Fibroblast of lung (primary cell): ENCODE data around the gene SLC25A41. TPM values are rescaled to one million over a fixed set of nuclear protein-coding genes. Genes with fewer than 3 reads are reported as not detected.

Experiments used
- DNase-seq, 2 donors: peaks; one replicate each; pipeline versions ENCODE4 v3.0.0 to v3.0.0-alpha.2; 2010; ENCODE audit warnings: low read depth in 2 of 2
- H2AFZ ChIP-seq: 2 replicates; pipeline ENCODE4 v1.5.1; 2012; ENCODE audit warnings: low read length, control low read depth, inconsistent platforms
- H3K27ac ChIP-seq: 2 replicates; pipeline ENCODE4 v1.5.1; 2011; ENCODE audit warnings: low read length, control low read depth; ENCODE audit not compliant: insufficient read depth
- H3K27me3 ChIP-seq: 2 replicates; pipeline ENCODE4 v1.5.1; 2011; ENCODE audit warnings: mild to moderate bottlenecking, low read length; ENCODE audit not compliant: control insufficient read depth, insufficient read depth
- H3K36me3 ChIP-seq: 2 replicates; pipeline ENCODE4 v1.5.1; 2011; ENCODE audit warnings: low read length; ENCODE audit not compliant: control insufficient read depth, insufficient read depth
- H3K4me1 ChIP-seq: 2 replicates; pipeline ENCODE4 v1.5.1; 2011; ENCODE audit warnings: low read length; ENCODE audit not compliant: control insufficient read depth, insufficient read depth; ENCODE audit errors: extremely low read depth
- H3K4me2 ChIP-seq: 2 replicates; pipeline ENCODE4 v1.5.1; 2011; ENCODE audit warnings: low read length, control low read depth; ENCODE audit not compliant: insufficient read depth; ENCODE audit errors: extremely low read depth
- H3K4me3 ChIP-seq, 4 experiments: fragments of 200-600 bp in 1 of 4; sonication (generic) in 1 of 4; replicated peaks in 1 of 4; 2 replicates each; pipeline ENCODE4 v1.5.1; 2011 to 2016; ENCODE audit warnings: low read length in 4 of 4, low read depth in 3 of 4, mild to moderate bottlenecking in 3 of 4, control low read depth in 2 of 4, inconsistent platforms in 1 of 4, mixed read lengths in 1 of 4; ENCODE audit not compliant: insufficient read depth in 1 of 4; ENCODE audit errors: control extremely low read depth in 1 of 4
- H3K79me2 ChIP-seq: 2 replicates; pipeline ENCODE4 v1.5.1; 2012; ENCODE audit warnings: mild to moderate bottlenecking, low read length, inconsistent platforms; ENCODE audit not compliant: control insufficient read depth, insufficient read depth
- H3K9ac ChIP-seq: 2 replicates; pipeline ENCODE4 v1.5.1; 2011; ENCODE audit warnings: mild to moderate bottlenecking, low read length, control low read depth; ENCODE audit not compliant: insufficient read depth
- H3K9me3 ChIP-seq: 2 replicates; pipeline ENCODE4 v1.5.1; 2012; ENCODE audit warnings: low read depth, low read length; ENCODE audit not compliant: control insufficient read depth, insufficient read depth
- H4K20me1 ChIP-seq: 2 replicates; pipeline ENCODE4 v1.5.1; 2011; ENCODE audit warnings: low read length; ENCODE audit not compliant: control insufficient read depth, insufficient read depth; ENCODE audit errors: extremely low read depth
- CTCF ChIP-seq, 2 donors: IDR thresholded peaks in 1 of 2; conservative IDR thresholded peaks in 1 of 2; 1 replicate in 1 of 2; 2 replicates in 1 of 2; pipeline ENCODE4 v1.5.1; 2011 to 2012; ENCODE audit warnings: low read length in 2 of 2, control low read depth in 1 of 2, inconsistent platforms in 1 of 2, low read depth in 1 of 2, mild to moderate bottlenecking in 1 of 2
- EZH2 ChIP-seq: IDR thresholded peaks from 2 replicates; pipeline ENCODE4 v1.5.1; 2012; ENCODE audit warnings: low read length, control low read depth, mild to moderate bottlenecking; ENCODE audit errors: missing control alignments
- polyA plus RNA-seq, 2 donors: library from polyadenylated mRNA; depleted of rRNA in 1 of 2; stranded (reverse) in 1 of 2; unstranded in 1 of 2; fragments of >200 nt; gene quantifications; 2 replicates each; pipeline ENCODE4 v1.2.1, GENCODE V29; 2011 to 2012; ENCODE audit warnings: missing spikeins in 1 of 2
- total RNA-seq: library from RNA; depleted of rRNA; stranded (reverse); fragments of >200 nt; gene quantifications from 2 replicates; pipeline ENCODE4 v1.2.1, GENCODE V29; 2014

The SLC25A41 gene
- total and polyA plus RNA-seq, 2 donors (not counting 1 experiment from before 2014, with no cell fraction given): under 0.01 TPM; not detected in 1

GRCh38 chr19:6393074-6393982 is 40.2 kb downstream of the SLC25A41 start, which contains the start of gene GTF2F1:
Gene GTF2F1 (minus strand): TSS chr19:6393164. CDS start chr19:6392995, 169 bp downstream.
- H3K4me2 ChIP-seq: peak within 1 kb of the TSS; percentile 99
- peak; percentile 93 to 97 for DNase-seq
- H3K79me2 ChIP-seq: peaks cover 19% of the 10 kb centered on the region
- H3K4me3 ChIP-seq: peak within 1 kb of the TSS; percentile 66 to 94 (median 84)
- TF ChIP-seq CTCF (conservative IDR thresholded peaks at IDR 0.05 in 1 of 2, IDR thresholded peaks at IDR 0.05 in 1 of 2; ENCODE audit: low read depth in 1 of 2, low read length in 2 of 2) (peak in 1 of 2 donors; percentile 21), EZH2 (no peak)
- H3K27ac ChIP-seq: peak within 1 kb of the TSS; percentile 94
- peak within 1 kb of the TSS; percentile 90 for H2AFZ ChIP-seq
- peak within 1 kb of the TSS; percentile 91 for H3K9ac ChIP-seq
- no peaks in the 10 kb centered on the region for H3K27me3 ChIP-seq
- H3K4me1 ChIP-seq: peaks cover 5% of the 10 kb centered on the region
- no peaks in the 10 kb centered on the region for H4K20me1 ChIP-seq
- H3K36me3 ChIP-seq: peaks cover 9% of the 10 kb centered on the region
- no peaks in the 10 kb centered on the region for H3K9me3 ChIP-seq

GRCh38 chr19:6392221-6393073 is 41.1 kb downstream of the SLC25A41 start:
- no peaks in the 10 kb centered on the region for H3K9me3 ChIP-seq
- H3K9ac ChIP-seq: peak overlapping the region; percentile 91
- no peaks in the 10 kb centered on the region for H4K20me1 ChIP-seq
- DNase-seq: no peak
- TF ChIP-seq CTCF (conservative IDR thresholded peaks at IDR 0.05 in 1 of 2, IDR thresholded peaks at IDR 0.05 in 1 of 2; ENCODE audit: low read depth in 1 of 2, low read length in 2 of 2): no peak
- TF ChIP-seq EZH2: no peak
- H3K27ac ChIP-seq: peak overlapping the region; percentile 94
- H3K4me1 ChIP-seq: peaks cover 5% of the 10 kb centered on the region
- peak overlapping the region; percentile 99 for H3K4me2 ChIP-seq
- H3K27me3 ChIP-seq: no peaks in the 10 kb centered on the region
- H3K36me3 ChIP-seq: peaks cover 12% of the 10 kb centered on the region
- peaks cover 19% of the 10 kb centered on the region for H3K79me2 ChIP-seq
- peak overlapping the region; percentile 75 for H2AFZ ChIP-seq
- H3K4me3 ChIP-seq: peak overlapping the region; percentile 66 to 94 (median 84)

- no peak for DNase-seq
- Histone ChIP-seq H3K27ac (no peak overlapping the region), H4K20me1 (no peaks in the 10 kb centered on the region), H2AFZ (no peak overlapping the region), H3K4me2 (no peak overlapping the region), H3K9me3 (no peaks in the 10 kb centered on the region), H3K36me3 (peaks cover 28% of the 10 kb centered on the region), H3K4me1 (peaks cover 5% of the 10 kb centered on the region), H3K79me2 (peaks cover 13% of the 10 kb centered on the region), H3K9ac (no peak overlapping the region), H3K27me3 (no peaks in the 10 kb centered on the region), H3K4me3 (no peak overlapping the region)
- TF ChIP-seq CTCF (conservative IDR thresholded peaks at IDR 0.05 in 1 of 2, IDR thresholded peaks at IDR 0.05 in 1 of 2; ENCODE audit: low read depth in 1 of 2, low read length in 2 of 2) (no peak), EZH2 (no peak)
Observed at GRCh38 chr19:6387372-6387771, 46.2 kb downstream of the SLC25A41 start.
